ENCODE data around the gene BBOX1.

The BBOX1 gene

GRCh38 chr11:27002431-27002830 is 38.2 kb upstream of the BBOX1 start:
- no peak for TF ChIP-seq CTCF (IDR thresholded peaks at IDR 0.05; ENCODE audit: low read length, missing control alignments)
- H3K4me3 ChIP-seq (replicated peaks; ENCODE audit: low read depth, low read length): no peak overlapping the region
- no peak for DNase-seq (ENCODE audit: low read depth)

GRCh38 chr11:27002838-27003237 is 37.8 kb upstream of the BBOX1 start:
- H3K4me3 ChIP-seq (replicated peaks; ENCODE audit: low read depth, low read length): no peak overlapping the region
- no peak for TF ChIP-seq CTCF (IDR thresholded peaks at IDR 0.05; ENCODE audit: low read length, missing control alignments)
- no peak for DNase-seq (ENCODE audit: low read depth)

GRCh38 chr11:27004103-27004502 is 36.5 kb upstream of the BBOX1 start:
- no peak for TF ChIP-seq CTCF (IDR thresholded peaks at IDR 0.05; ENCODE audit: low read length, missing control alignments)
- H3K4me3 ChIP-seq (replicated peaks; ENCODE audit: low read depth, low read length): no peak overlapping the region
- no peak for DNase-seq (ENCODE audit: low read depth)

GRCh38 chr11:27008811-27009535 is 31.6 kb upstream of the BBOX1 start:
- no peak overlapping the region for H3K4me3 ChIP-seq (replicated peaks; ENCODE audit: low read depth, low read length)
- no peak for DNase-seq (ENCODE audit: low read depth)
- TF ChIP-seq CTCF (IDR thresholded peaks at IDR 0.05; ENCODE audit: low read length, missing control alignments): no peak

- no peak overlapping the region for H3K4me3 ChIP-seq (replicated peaks; ENCODE audit: low read depth, low read length)
- no peak for TF ChIP-seq CTCF (IDR thresholded peaks at IDR 0.05; ENCODE audit: low read length, missing control alignments)
- no peak for DNase-seq (ENCODE audit: low read depth)
Measured at GRCh38 chr11:27011560-27012233, 28.9 kb upstream of the BBOX1 start.

- TF ChIP-seq CTCF (IDR thresholded peaks at IDR 0.05; ENCODE audit: low read length, missing control alignments): no peak
- DNase-seq (ENCODE audit: low read depth): peak; percentile 79
- peak overlapping the region; percentile 6 for H3K4me3 ChIP-seq (replicated peaks; ENCODE audit: low read depth, low read length)
Measured at GRCh38 chr11:27012234-27012921, 28.2 kb upstream of the BBOX1 start.
